ENCODE data around the gene FCHO2.

FCHO2 gene

DNA sequence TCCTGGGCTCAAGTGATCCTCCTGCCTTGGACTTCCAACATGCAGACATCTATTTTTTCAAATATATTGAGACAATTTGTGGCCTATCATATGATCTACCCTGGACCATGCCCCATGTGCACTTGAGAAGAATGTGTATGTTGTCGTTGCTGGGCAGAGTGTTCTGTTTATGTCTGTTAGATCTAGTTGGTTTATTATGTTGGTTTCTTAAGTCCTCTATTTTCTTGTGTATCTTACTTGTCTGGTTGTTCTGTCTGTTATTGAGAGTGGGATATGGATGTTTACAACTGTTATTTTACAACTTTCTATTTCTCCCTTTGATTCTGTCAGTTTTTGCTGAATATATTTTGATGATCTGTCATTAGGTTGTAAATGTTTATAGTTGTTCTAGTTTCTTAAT, 154.3 kb downstream of the FCHO2 start:
- TF ChIP-seq GATA2 (IDR thresholded peaks at IDR 0.05; ENCODE audit: low read depth, low read length): no peak
- TF ChIP-seq GATA3 (IDR thresholded peaks at IDR 0.05; ENCODE audit: low read depth, low read length): no peak

- TF ChIP-seq GATA3 (IDR thresholded peaks at IDR 0.05; ENCODE audit: low read depth, low read length) (no peak), GATA2 (IDR thresholded peaks at IDR 0.05; ENCODE audit: low read depth, low read length) (no peak)
Measured at GRCh38 chr5:73111536-73111935, 155.7 kb downstream of the FCHO2 start.

DNA sequence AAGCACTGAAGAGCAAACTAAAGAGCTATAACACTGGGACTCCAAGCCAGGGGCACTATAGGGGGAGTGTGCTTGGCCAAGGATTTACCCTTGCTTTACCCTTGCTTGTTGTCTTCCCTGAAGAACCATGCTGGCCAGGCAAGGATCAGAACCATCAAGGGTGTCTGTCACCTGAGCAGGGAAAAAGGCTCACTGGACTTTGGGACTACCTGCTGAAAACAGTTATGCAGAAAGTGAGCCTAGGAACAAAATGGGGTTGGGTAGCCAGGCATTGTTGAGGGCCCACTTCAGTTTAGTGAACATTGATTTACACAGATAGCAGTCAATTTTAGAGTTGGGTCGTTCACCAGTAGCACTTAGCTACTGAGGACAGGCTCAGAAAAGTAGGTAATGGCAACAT, 156.5 kb downstream of the FCHO2 start:
- TF ChIP-seq GATA2 (IDR thresholded peaks at IDR 0.05; ENCODE audit: low read depth, low read length) (no peak), GATA3 (IDR thresholded peaks at IDR 0.05; ENCODE audit: low read depth, low read length) (no peak)

- TF ChIP-seq GATA2 (IDR thresholded peaks at IDR 0.05; ENCODE audit: low read depth, low read length) (no peak), GATA3 (IDR thresholded peaks at IDR 0.05; ENCODE audit: low read depth, low read length) (no peak)
Measured at GRCh38 chr5:73114044-73114688, 158.3 kb downstream of the FCHO2 start.

- TF ChIP-seq GATA2 (IDR thresholded peaks at IDR 0.05; ENCODE audit: low read depth, low read length): no peak
- no peak for TF ChIP-seq GATA3 (IDR thresholded peaks at IDR 0.05; ENCODE audit: low read depth, low read length)
Measured at GRCh38 chr5:73115399-73116051, 159.7 kb downstream of the FCHO2 start.

GRCh38 chr5:73116506-73116905, 160.7 kb downstream of the FCHO2 start:
- TF ChIP-seq GATA3 (IDR thresholded peaks at IDR 0.05; ENCODE audit: low read depth, low read length): no peak

GRCh38 chr5:73117088-73117740, 161.4 kb downstream of the FCHO2 start:
- no peak for TF ChIP-seq GATA2 (IDR thresholded peaks at IDR 0.05; ENCODE audit: low read depth, low read length)

DNA sequence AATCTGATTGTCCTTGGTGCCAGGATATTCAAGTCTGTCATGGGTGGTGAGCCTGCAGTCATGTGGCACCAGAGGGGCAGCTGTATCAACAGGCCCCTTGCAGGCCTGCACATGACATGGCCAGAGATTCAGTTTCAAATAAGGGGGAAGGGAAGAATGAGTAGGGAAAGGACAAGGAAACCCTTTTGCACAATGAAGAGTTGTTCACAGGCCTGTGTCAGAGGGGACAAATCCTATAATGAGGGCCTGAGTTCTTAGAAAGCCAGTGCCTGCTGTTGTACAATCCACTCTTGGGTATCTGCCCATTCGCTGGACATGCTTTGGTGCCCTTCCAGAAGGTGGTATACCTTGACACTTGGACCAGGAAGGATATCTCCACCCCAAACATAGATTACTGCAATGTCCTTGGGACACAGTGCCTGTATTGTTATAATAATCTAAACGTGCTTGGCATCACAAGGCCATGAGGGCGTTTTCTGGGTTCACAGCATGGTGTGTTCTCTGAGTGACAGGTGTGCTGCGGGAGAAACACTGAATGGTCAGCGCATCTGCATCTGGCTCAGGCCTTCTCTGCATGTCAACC, 162.6 kb downstream of the FCHO2 start:
- no peak for TF ChIP-seq GATA3 (IDR thresholded peaks at IDR 0.05; ENCODE audit: low read depth, low read length)
- TF ChIP-seq GATA2 (IDR thresholded peaks at IDR 0.05; ENCODE audit: low read depth, low read length): no peak

- TF ChIP-seq GATA2 (IDR thresholded peaks at IDR 0.05; ENCODE audit: low read depth, low read length) (no peak), GATA3 (IDR thresholded peaks at IDR 0.05; ENCODE audit: low read depth, low read length) (no peak)
Measured at GRCh38 chr5:73119451-73120157, 163.8 kb downstream of the FCHO2 start.

- TF ChIP-seq GATA2 (IDR thresholded peaks at IDR 0.05; ENCODE audit: low read depth, low read length): no peak
- TF ChIP-seq GATA3 (IDR thresholded peaks at IDR 0.05; ENCODE audit: low read depth, low read length): no peak
Measured at GRCh38 chr5:73120222-73121118, 164.6 kb downstream of the FCHO2 start, which contains the start of gene TMEM171. Gene TMEM171 (plus strand): TSS chr5:73120575. CDS start chr5:73123374, 2,799 bp downstream.

- TF ChIP-seq GATA3 (IDR thresholded peaks at IDR 0.05; ENCODE audit: low read depth, low read length): no peak
- no peak for TF ChIP-seq GATA2 (IDR thresholded peaks at IDR 0.05; ENCODE audit: low read depth, low read length)
Measured at GRCh38 chr5:73121119-73121463, 165.2 kb downstream of the FCHO2 start.

GRCh38 chr5:73122875-73123810, 167.3 kb downstream of the FCHO2 start:
- TF ChIP-seq GATA2 (IDR thresholded peaks at IDR 0.05; ENCODE audit: low read depth, low read length) (no peak), GATA3 (IDR thresholded peaks at IDR 0.05; ENCODE audit: low read depth, low read length) (no peak)
